Measurements from ENCODE around the gene OGT.

DNA sequence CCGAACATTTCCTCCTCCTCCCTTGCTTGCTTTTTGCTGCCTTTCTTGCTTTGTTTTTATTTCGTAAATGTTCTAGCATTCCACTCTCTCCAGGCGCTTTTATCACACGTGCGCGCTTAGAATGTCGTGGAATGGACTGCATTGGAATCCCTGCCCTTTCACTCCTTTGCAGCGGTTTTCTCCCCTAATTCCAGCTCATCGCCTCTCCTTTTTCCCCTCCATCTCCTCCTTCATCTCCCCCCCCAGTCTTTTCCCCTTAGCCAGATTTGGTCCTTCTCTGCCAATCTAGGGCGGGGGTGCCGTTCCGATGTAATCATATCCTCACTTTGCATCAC lies 579 bp downstream of the OGT start:
- TF ChIP-seq, protein P1, sequence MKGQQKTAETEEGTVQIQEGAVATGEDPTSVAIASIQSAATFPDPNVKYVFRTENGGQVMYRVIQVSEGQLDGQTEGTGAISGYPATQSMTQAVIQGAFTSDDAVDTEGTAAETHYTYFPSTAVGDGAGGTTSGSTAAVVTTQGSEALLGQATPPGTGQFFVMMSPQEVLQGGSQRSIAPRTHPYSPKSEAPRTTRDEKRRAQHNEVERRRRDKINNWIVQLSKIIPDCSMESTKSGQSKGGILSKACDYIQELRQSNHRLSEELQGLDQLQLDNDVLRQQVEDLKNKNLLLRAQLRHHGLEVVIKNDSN (IDR thresholded peaks at IDR 0.05; ENCODE audit: borderline replicate concordance, extremely low read length, insufficient read depth, low read depth, low read length): no peak
- TF ChIP-seq, protein P2, sequence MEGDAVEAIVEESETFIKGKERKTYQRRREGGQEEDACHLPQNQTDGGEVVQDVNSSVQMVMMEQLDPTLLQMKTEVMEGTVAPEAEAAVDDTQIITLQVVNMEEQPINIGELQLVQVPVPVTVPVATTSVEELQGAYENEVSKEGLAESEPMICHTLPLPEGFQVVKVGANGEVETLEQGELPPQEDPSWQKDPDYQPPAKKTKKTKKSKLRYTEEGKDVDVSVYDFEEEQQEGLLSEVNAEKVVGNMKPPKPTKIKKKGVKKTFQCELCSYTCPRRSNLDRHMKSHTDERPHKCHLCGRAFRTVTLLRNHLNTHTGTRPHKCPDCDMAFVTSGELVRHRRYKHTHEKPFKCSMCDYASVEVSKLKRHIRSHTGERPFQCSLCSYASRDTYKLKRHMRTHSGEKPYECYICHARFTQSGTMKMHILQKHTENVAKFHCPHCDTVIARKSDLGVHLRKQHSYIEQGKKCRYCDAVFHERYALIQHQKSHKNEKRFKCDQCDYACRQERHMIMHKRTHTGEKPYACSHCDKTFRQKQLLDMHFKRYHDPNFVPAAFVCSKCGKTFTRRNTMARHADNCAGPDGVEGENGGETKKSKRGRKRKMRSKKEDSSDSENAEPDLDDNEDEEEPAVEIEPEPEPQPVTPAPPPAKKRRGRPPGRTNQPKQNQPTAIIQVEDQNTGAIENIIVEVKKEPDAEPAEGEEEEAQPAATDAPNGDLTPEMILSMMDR (IDR thresholded peaks at IDR 0.05 in 2 of 3, conservative IDR thresholded peaks at IDR 0.05 in 1 of 3; ENCODE audit: control insufficient read depth in 2 of 3, extremely low read depth in 1 of 3, insufficient read depth in 1 of 3, low read depth in 3 of 3, low read length in 3 of 3): no peak
- TF ChIP-seq NFYB (IDR thresholded peaks at IDR 0.05; ENCODE audit: insufficient read depth, low read depth, low read length) (no peak), HDAC2 (IDR thresholded peaks at IDR 0.05) (no peak), POLR2A (IDR thresholded peaks at IDR 0.05; ENCODE audit: low read depth, low read length) (no peak), HCFC1 (IDR thresholded peaks at IDR 0.05; ENCODE audit: low read length) (no peak), SUPT20H (IDR thresholded peaks at IDR 0.05; ENCODE audit: borderline replicate concordance, control insufficient read depth, low read depth, low read length) (no peak), MEF2A (IDR thresholded peaks at IDR 0.05; ENCODE audit: insufficient read depth, low read depth, low read length) (no peak), TAF1 (IDR thresholded peaks at IDR 0.05; ENCODE audit: borderline replicate concordance, low read depth, low read length) (no peak), JUND (IDR thresholded peaks at IDR 0.05; ENCODE audit: low read depth, low read length) (no peak), EZH2 (IDR thresholded peaks at IDR 0.05; ENCODE audit: borderline replicate concordance, control insufficient read depth, low read depth, low read length) (no peak)
- TF ChIP-seq, protein P3, sequence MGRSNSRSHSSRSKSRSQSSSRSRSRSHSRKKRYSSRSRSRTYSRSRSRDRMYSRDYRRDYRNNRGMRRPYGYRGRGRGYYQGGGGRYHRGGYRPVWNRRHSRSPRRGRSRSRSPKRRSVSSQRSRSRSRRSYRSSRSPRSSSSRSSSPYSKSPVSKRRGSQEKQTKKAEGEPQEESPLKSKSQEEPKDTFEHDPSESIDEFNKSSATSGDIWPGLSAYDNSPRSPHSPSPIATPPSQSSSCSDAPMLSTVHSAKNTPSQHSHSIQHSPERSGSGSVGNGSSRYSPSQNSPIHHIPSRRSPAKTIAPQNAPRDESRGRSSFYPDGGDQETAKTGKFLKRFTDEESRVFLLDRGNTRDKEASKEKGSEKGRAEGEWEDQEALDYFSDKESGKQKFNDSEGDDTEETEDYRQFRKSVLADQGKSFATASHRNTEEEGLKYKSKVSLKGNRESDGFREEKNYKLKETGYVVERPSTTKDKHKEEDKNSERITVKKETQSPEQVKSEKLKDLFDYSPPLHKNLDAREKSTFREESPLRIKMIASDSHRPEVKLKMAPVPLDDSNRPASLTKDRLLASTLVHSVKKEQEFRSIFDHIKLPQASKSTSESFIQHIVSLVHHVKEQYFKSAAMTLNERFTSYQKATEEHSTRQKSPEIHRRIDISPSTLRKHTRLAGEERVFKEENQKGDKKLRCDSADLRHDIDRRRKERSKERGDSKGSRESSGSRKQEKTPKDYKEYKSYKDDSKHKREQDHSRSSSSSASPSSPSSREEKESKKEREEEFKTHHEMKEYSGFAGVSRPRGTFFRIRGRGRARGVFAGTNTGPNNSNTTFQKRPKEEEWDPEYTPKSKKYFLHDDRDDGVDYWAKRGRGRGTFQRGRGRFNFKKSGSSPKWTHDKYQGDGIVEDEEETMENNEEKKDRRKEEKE (IDR thresholded peaks at IDR 0.05): no peak
- TF ChIP-seq, protein P4, sequence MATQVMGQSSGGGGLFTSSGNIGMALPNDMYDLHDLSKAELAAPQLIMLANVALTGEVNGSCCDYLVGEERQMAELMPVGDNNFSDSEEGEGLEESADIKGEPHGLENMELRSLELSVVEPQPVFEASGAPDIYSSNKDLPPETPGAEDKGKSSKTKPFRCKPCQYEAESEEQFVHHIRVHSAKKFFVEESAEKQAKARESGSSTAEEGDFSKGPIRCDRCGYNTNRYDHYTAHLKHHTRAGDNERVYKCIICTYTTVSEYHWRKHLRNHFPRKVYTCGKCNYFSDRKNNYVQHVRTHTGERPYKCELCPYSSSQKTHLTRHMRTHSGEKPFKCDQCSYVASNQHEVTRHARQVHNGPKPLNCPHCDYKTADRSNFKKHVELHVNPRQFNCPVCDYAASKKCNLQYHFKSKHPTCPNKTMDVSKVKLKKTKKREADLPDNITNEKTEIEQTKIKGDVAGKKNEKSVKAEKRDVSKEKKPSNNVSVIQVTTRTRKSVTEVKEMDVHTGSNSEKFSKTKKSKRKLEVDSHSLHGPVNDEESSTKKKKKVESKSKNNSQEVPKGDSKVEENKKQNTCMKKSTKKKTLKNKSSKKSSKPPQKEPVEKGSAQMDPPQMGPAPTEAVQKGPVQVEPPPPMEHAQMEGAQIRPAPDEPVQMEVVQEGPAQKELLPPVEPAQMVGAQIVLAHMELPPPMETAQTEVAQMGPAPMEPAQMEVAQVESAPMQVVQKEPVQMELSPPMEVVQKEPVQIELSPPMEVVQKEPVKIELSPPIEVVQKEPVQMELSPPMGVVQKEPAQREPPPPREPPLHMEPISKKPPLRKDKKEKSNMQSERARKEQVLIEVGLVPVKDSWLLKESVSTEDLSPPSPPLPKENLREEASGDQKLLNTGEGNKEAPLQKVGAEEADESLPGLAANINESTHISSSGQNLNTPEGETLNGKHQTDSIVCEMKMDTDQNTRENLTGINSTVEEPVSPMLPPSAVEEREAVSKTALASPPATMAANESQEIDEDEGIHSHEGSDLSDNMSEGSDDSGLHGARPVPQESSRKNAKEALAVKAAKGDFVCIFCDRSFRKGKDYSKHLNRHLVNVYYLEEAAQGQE (IDR thresholded peaks at IDR 0.05; ENCODE audit: low read depth, low read length): no peak
- TF ChIP-seq, protein P5, sequence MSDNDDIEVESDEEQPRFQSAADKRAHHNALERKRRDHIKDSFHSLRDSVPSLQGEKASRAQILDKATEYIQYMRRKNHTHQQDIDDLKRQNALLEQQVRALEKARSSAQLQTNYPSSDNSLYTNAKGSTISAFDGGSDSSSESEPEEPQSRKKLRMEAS (IDR thresholded peaks at IDR 0.05; ENCODE audit: low read depth, low read length): no peak

All from GM12878 (cell line).